ENCODE results near the gene CYB5R3.
"Not testable (repeated sequence)": the region's sequence is repeated elsewhere in the genome, so short reads cannot be mapped to it uniquely, and the experiment has no call there.

The CYB5R3 gene

DNA sequence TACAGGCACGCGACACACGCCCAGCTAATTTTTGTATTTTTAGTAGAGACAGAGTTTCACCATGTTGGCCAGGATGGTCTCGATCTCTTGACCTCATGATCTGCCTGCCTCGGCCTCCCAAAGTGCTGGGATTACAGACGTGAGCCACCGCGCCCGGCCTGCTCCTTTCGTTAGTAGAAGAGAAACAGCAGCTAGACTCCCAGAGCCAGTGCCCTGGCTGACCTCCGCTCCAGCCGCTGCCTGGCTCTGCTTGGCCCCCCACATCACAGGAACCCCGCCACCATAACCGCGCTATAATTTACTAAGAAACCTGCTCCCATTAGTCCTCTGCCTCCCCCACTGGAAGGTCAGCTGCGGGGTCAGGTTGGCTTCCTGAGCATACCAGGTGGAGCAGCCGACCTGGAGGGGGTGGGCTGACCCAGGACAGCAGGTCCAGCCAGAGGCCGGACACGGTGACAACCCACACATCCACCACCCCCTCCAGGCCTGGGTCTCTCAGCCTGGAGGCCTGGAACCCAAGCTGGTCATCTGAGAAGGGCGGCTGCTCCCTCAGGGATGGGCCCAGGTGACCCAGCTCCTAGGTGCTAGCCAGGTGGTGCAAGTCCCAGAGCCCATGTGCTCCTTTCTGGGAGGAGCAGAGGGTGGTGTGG, 27.0 kb downstream of the CYB5R3 start:
- no peak for DNase-seq

DNA sequence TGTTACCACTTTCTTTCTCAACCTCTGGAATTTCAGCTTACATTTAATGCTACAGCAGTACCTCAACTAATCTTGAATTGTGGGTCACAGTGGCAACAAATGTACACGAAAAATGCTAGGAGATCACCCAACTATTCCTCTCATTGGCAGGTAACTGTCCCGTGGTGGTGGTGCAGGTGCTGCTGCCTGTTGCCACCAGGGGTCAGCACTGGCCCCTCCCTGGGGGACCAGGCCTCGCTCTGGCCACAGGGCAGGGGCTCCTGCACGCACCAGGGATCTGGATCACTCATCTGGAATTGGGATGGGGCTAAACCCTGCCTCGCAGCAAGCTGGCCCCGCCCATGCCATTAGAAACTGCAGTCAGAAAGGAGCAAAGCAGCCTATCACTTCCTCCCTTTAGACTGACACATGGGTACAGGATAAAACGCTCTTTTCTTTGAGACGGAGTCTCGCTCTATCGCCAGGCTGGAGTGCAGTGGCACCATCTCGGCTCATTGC, 27.6 kb downstream of the CYB5R3 start:
- peak; percentile 23 for DNase-seq

DNA sequence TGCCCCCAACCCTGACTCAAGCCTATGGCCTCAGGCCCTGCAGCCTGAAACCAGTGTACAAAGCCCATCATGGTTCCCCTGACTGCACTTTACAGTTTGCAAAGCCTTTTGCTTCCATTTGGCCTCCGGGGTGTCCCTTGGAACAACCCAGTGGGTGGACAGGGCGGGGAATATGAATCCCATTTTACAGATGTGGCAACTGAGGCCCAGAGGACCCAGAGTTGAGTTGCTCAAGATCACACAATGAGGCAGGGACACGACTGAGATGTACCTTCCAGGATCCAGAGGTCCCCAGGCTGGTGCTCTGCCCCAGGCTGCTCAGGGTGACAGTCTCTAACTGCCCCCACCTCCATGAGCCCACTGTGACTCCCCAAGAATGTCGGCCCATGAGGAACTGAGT, 29.1 kb downstream of the CYB5R3 start:
- no peak for DNase-seq

DNA sequence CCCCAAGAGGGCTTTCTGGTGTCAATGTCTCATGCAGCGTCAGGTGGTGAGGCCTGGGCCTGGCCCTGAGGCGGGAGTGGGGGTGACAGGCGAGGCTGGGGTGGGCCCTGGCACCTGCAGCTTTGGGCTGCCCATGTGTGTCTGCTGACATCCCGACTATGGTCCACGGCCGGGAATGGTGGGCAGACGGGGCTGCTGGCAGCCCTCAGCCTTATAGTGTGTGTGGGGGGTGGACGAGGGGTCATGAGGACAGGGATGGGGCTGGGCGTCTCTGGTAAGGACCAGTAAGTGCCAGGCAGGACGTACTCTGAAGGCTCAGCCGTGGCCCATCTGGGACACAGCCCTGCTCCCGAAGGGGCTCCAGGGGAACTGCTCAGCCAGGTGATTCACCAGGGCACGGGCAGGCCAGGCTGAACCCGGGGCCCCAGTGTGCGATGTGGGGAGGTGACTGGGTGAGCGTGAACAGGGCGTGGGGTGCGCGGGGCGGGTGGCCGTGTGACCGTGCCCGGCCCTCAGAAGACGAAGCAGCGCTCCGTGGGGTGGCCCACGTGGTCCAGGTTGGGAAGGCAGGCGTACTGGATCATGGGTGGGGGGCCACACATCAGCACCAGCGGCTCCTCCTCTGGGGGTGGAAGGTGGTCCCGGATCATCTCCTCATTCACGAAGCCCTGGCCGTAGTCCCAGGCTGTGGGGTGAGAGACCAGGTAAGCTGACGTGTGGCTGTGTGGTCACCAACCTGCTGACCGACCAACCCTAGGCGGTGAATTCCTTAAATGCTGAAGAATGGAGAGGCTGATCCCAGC, 29.7 kb downstream of the CYB5R3 start:
- DNase-seq: no peak

DNA sequence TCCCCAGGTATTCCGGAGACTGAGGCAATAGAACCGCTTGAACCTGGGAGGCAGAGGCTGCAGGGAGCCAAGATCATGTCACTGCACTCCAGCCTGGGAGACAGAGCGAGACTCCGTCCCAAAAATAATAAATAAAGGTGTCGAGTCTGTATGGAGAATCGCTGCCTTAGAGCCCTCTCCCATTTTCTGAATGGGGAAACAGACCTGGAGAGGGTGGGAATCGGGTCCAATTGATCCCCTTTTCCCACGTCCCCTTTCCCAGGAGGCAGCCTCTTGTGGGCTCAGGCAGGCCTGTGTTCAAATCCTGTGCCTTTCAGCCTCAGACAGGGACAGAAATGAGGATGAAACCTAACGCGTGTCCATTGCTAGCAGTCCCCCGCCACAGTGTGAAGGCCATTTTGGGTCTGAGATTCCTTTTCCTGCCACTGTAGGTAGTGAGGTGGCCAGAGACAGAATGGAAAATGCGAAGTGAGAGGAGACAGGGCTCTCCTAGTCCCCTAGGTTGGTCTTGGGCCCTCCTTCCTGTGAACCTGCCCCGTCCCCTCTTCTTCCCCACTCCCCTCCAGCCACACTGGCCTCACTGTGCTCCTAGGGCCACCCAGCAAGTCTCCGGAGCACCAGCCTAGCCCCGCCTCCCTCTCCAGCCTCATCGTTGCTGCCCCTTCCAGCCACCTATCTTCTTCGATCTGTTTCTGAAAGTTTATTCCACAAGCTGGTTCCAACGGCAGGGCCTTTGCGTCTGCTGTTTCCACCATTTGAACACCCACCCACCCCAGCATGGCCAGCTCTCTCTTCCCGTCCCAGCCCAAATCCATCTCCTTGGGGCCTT, 31.8 kb downstream of the CYB5R3 start:
- no peak for DNase-seq

DNA sequence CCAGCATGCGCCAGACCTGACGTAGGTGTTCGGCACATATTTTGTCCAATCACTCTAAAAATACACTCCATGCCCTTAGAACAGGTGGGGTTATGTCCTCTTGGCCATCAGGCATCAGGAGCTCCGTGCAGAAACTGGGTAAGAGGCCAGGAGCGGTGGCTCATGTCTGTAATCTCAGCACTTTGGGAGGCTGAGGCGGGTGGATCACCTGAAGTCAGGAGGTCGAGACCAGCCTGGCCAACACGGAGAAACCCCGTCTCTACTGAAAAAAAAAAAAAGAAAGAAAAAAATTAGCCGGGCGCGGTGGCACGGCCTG, 33.4 kb downstream of the CYB5R3 start:
- DNase-seq: not testable (repeated sequence)

DNA sequence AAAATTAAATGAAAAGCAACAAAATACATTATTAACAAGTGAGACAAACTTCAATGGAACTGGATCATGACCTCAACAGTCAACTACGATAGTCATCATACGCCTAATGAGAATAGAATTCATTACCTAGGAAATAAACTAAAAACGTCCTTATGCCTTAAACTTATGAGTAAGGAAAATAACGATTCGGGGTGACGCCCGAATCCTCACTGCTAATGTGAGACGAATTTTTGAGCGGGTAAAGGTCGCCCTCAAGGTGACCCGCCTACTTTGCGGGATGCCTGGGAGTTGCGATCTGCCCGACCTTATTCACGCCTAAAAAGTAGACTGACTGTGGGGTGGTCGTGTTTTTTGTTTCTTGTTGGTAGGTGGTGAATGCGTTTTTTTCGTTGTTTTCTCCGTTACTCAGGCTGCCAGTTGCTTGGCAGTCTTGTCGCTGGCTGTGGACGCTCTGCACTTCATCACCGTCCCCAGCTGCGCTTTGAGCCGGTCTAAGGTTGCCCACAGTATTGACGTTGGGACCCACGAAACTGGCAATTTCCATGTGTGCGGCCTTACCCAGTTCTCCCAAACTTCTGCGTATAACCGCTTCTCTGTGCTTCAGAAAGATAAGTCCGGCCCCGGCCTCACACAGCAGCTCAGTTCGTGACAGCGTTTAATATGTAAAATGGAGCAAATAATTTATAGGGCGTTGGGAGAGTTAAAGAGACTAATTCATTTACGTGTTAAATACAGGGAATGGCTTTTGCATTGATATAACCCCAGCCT, 33.9 kb downstream of the CYB5R3 start:
- DNase-seq: peak; percentile 74

DNA sequence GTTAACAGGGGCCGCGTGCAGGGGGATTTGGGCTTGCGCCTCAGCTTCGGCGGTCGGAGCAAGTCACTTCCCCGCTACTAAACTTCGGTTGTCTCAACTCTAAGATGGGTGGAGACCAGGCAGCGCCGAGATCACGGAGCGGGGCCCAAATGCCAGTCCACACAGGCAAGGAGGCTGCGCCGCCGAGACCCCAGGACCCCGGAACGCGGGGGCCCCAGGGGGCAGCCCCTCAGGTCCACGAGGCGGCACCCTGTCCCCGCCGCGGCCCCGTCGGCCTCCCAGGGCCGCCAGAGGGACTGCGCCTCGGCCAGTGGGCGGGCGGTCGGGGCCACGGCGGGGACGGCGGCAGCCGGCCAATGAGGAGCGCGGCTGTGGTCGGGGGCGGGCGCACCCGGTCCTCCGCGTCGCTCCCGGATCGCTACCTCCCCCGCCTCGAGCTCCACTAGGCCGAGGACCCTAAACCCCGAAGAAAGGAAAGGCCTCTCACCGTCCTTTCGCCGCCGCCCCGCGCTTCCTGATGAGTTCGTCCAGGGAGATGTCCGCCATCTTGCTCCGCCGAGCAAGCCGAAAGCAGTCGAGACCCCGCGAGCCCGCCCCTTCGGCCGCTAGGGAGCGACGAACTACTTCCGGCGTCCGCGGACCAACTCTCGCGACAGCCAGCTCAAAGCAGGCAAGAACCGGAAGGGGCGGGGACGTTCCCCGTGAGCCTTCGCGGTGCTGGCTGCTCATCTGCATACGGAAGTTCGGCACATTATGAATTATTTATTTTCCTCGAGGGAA, 34.7 kb downstream of the CYB5R3 start, which contains the start of gene POLDIP3:
POLDIP3 (minus strand) TSS at position 572 of the 780 bp plus-strand sequence; CDS start at position 546, 26 bp downstream.
- peak; percentile 96 for DNase-seq

DNA sequence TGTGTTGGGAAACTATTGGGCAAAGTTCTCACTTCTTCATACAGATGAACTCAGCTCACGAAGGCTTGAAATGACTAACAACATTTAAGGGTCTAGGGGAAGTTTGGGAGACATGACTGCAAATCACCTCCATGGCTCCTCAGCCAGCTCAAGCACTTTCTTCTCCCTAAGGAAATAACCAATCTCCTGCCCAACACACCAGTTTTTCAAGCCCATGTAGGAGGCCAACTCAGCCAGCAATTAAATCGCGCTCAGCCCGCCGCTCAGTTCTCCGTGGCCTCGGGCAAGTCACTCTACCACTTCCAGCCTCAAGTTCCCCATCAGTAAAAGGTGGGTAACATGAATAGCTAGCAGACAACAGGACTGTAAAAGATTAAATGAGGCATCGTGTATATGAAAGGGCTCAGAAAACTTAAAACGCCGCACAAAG, 35.3 kb downstream of the CYB5R3 start:
- DNase-seq: no peak

DNA sequence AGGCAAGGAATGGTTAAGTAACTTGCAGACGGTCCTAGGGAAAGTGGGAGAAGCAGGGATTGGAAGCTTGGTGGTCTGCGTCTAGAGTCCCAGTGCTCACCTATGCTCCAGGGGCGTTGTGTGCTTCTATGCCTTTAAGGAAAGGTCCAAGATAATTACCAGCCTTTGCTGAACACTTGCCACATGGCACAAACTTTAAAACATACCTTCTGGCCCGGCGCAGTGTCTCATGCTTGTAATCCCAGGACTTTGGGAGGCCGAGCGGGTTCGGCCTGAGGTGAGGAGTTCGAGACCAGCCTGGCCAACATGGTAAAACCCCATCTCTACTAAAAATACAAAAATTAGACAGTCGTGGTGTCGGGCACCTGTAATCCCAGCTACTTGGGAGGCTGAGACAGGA, 36.9 kb downstream of the CYB5R3 start:
- DNase-seq: no peak

DNA sequence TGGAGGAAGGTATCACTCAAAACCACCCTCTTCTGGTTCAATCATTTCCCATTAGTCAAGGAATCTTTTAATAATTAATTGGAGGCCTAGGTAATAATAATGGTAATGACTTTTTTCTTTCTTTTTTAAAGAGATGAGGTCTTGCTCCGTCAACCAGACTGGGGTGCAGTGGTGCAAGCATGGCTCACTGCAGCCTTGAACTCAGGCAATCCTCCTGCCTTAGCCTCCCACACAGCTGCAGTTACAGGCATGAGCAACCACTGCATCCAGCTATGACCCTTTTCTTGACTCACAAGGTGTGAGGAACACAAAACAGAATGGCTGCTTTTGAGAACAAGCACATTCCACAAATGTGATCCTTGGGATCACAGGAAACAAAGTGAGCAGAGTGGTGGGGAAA, 38.1 kb downstream of the CYB5R3 start:
- no peak for DNase-seq

DNA sequence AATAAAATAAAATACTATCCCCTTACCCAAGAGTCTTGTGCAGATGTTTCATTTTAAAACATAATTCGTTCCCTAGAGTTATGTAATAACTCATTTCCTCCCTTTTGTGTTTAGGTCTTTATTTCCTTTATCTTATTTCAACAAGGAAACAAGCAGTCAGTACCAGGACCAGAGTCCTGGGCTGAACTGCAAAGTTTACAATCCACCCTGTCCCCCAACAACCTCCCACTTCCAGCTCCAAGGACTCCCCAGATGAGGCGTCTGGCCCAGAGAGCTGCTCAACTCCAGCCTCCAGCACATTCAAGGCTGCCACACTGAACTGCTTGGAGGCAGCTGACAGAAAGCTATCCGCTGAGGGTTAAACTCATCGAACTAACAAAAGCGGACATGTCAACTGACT, 39.0 kb downstream of the CYB5R3 start:
- no peak for DNase-seq

DNA sequence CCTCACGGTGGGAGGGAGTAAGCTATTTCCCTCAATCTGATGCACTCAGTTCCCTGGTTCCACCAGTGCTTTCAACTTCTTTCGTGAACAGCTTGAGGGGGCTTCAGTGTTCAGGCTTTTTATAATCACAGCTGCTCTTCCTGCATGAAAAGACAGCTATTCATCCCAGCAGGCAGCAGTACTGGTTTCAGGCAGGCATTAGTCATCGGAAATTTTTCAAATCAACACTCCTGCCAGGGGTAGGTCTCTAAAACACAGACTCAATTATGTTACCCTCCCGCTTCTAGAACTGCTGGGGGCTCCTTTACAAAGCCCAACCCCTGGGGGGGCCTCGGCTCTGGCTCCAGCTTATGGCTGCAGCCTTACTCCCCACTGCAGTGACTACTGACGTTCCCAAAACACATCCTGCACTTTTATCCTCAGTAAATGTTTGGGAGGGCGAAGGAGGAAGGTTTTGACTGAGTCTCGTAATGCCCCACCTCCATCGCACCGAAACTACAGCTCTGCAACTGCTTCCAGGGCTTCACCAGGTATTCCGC, 40.3 kb downstream of the CYB5R3 start:
- no peak for DNase-seq

DNA sequence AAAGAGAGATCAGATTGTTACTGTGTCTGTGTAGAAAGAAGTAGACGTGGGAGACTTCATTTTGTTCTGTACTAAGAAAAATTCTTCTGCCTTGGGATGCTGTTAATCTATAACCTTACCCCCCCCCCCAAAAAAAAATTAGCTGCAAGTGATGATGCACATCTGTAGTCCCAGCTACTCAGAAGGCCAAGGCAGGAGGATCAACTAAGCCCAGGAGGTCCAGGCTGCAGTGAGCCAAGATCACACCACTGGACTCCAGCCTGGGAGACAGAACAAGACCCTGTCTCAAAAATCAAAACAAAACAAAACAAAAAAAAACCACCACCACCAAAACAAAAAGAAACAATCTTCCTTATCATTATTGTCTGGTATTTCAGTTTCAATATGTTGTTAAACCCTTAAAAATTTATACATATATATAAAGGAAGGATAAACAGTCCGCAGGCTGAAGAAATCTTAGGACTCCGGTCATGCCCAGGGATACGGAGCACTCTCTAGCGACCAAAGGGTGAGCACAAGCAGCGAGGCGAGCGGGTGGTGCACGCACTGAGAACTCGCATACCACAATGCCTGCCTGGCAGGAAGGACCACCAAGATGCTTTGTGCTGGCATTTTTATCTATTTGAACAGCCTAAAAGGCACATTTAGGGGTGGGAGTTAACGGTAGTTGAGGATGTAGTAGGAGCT, 40.9 kb downstream of the CYB5R3 start:
- DNase-seq: no peak

DNA sequence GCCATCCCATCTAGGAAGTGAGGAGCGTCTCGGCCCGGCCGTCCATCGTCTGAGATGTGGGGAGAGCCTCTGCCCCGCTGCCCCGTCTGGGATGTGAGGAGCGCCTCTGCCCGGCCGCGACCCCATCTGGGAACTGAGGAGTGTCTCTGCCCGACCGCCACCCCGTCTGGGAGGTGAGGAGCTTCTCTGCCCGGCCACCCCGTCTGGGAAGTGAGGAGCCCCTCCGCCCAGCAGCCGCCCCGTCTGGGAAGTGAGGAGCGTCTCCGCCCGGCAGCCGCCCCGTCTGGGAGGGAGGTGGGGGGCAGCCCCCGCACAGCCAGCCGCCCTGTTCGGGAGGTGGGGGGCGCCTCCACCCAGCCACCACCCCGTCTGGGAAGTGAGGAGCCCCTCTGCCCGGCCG, 41.6 kb downstream of the CYB5R3 start:
- not testable (repeated sequence) for DNase-seq

DNA sequence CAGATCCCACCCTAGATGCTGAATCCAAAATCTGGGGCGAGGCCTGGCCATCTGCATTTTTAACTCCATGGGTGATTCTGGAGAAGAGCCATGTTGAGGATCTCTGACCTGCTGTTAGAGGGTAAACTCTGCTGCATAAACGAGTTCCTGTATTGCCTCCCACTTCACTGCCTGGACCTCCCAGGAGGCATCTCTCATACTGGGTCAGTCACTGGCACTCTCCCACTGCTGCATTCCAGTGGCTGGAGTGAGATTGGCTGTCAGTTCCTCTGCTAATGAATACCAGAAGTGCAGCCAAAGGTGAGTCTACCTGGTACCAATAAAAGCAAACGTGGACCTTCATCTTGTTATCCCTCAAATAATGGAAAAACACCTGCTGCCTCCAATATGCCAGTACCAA, 44.8 kb downstream of the CYB5R3 start:
- no peak for DNase-seq

DNA sequence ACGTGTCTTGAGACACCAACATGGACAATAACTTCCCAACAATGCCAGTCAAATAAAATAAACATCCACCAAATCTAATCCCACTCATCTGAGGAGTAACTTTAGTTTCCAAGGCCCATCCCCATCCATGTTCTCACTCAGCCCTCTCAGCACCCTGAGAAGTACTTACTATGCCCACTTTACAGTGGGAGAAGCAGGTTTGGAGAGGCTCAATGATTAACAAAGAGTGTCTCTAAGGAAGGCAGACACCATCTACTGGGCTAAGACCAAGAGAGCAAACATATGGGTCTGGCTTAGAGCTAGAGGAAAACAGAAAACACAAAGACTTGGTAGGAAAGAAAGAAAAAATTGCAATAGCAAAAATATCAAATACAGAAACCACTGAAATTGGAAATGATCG, 45.8 kb downstream of the CYB5R3 start:
- no peak for DNase-seq

DNA sequence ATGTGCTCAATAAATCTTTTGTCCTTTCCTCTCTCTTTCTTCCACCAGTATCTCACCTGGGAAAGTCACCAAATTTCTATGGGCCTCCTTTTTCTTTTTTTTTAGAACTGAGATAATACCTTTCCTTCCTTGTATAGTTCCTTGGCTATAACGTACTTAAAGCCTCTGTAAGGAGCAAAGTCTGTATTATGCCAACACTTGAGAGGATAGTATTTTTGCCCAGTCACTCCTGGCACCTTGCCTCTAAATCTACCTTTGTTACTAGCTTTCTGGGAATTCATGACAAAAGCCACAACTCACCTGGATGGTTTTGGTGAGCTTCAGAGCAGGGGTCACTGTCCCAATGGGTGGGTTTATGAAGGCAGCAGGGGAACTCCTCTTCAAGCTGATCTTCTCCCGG, 46.7 kb downstream of the CYB5R3 start:
- DNase-seq: no peak

DNA sequence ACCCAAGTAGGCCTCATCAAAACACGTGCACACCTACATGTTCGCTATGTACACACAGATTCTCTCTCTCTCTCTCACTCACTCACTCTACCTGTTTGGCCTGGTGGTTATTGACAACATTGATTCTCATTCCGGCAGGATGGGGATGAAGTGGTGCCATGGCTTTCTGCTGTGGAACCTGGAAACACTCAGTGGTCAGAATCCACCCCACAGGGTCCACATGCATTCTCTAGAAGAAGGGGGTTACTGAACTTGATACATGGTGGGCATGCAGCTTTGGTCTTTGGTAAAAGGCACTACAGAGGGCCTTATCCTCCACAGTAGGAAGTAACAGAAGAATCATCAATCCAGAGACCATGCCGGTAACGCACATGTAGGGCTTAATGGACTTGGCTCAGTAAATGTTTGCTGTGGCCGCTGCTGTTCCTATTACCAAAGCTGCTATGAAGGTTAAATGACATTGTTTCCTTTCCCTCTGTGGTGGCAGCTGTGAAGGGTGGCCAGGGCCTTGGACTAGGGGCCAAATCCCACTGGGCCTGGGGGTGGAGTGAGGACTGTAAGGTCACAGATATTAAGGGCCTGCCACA, 47.2 kb downstream of the CYB5R3 start:
- DNase-seq: no peak

DNA sequence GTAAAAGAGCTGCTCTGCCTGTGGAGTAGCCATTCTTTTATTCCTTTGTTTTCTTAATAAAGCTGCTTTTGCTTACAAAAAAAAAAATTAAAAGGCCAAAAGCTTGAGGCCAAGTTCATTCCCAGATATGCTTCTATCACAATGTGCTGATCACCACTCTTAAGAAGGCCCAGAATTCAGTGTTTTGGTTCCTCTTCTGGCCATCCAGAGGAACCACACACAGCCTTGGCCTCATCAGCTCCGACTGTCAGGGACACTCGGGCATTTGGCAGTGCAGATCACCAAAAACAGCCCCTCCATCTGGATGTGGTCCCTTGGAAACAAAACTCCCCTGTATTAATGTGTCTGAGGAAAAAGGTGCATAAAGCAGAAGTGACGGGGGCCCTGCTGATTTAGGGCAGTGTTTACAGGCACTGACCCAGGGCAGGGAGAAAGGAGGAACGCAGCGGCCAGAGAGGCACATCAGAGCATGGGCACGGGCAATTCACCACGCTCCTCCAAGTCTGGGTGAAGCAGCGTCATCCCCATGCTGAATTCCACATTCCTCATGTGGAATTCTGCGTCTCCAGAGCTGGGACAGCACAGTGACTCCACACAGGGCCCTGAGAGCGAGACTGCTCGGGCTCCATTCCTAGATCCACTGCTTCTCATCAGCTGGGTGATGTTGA, 52.2 kb downstream of the CYB5R3 start:
- DNase-seq: no peak
